Psoas muscle (tissue), 8 donors: Measurements from ENCODE around the gene PPP2R1B. TPM values are rescaled to one million over a fixed set of nuclear protein-coding genes. Genes with fewer than 3 reads are reported as not detected.
A peak's percentile ranks its signal among the peaks of the same experiment; 100 is the strongest.

ENCODE experiments used
- ATAC-seq, 4 donors: fragments of 200-7000 bp; cut with Tn5 transposase; one replicate each; pipeline ENCODE4 v1.9.1; 2020; ENCODE audit warnings: moderate library complexity in 3 of 4, mild to moderate bottlenecking in 2 of 4
- DNase-seq, 2 donors: peaks; one replicate each; pipeline ENCODE4 v3.0.0-alpha.2; 2020
- H3K27ac ChIP-seq: fragments of 200-600 bp; one replicate; pipeline ENCODE4 v1.8.0; 2022
- H3K27me3 ChIP-seq, 3 donors: fragments of 200-600 bp in 1 of 3; one replicate each; pipeline versions ENCODE4 v1.6.1 to v1.8.0; 2013 to 2022; ENCODE audit warnings: low read length in 2 of 3, mild to moderate bottlenecking in 2 of 3, moderate library complexity in 1 of 3; ENCODE audit not compliant: insufficient read depth in 3 of 3
- H3K36me3 ChIP-seq, 2 donors: fragments of 200-600 bp in 1 of 2; one replicate each; pipeline versions ENCODE4 v1.6.1 to v1.8.0; 2013 to 2022; ENCODE audit warnings: low read depth in 1 of 2, mild to moderate bottlenecking in 1 of 2, moderate library complexity in 1 of 2; ENCODE audit not compliant: insufficient read depth in 1 of 2
- H3K4me1 ChIP-seq: fragments of 200-600 bp; one replicate; pipeline ENCODE4 v1.8.0; 2022
- H3K4me3 ChIP-seq: fragments of 200-600 bp; one replicate; pipeline ENCODE4 v1.8.0; 2022; ENCODE audit warnings: mild to moderate bottlenecking
- H3K9me3 ChIP-seq: fragments of 200-600 bp; one replicate; pipeline ENCODE4 v1.8.0; 2022
- CTCF ChIP-seq: fragments of 200-600 bp; IDR thresholded peaks from one replicate; pipeline ENCODE4 v1.8.0; 2022; ENCODE audit warnings: antibody characterized with exemption
- WGBS, 3 donors: extraction: QIAGEN DNeasy Blood & Tissue Kit; methylation state at CpG; one replicate each; pipeline versions ENCODE4 v1.1.6 to v1.1.7; 2013; 5-methylcytosine and 5-hydroxymethylcytosine counted together
- intact Hi-C, 2 donors: fragments of 100-400 bp; cut with DNase I; formaldehyde crosslinking; loops; one replicate each; pipeline versions ENCODE4 v1.11.0 to v1.14.2; 2022
- polyA plus RNA-seq, 3 donors: library from polyadenylated mRNA; stranded (reverse); fragments of 200-250 nt; gene quantifications; one replicate each; pipeline ENCODE4 v1.2.3, GENCODE V29; 2013
- total RNA-seq, 4 donors: library from RNA; stranded (reverse); fragmentation: NEBNext Ultra II Directional in 2 of 4; extraction: Animal tissue kit (Norgen Biotek cat#: 25700) in 2 of 4; gene quantifications; one replicate each; pipeline versions ENCODE4 v1.2.1 to v1.2.4, GENCODE V29; 2021 to 2023
- donor health status: healthy with polysubstance abuse.
- donor health status: DM: no; HTN: no; CAD: no; lungs with moderate emphysema.
- donor health status: Bipolar disorder and iron deficiency.
- donor health status: healthy.
- donor health status: DM: yes; HTN: yes; CAD: no.
- donor health status: DM: no; HTN: no; CAD: no.
- donor health status: DM: no; HTN: no; CAD: no.
- donor health status: DM: yes; HTN: yes; CAD: no.

PPP2R1B gene
- total and polyA plus RNA-seq, 7 donors = 6.6 to 18.8 (median 10.7) TPM

DNA sequence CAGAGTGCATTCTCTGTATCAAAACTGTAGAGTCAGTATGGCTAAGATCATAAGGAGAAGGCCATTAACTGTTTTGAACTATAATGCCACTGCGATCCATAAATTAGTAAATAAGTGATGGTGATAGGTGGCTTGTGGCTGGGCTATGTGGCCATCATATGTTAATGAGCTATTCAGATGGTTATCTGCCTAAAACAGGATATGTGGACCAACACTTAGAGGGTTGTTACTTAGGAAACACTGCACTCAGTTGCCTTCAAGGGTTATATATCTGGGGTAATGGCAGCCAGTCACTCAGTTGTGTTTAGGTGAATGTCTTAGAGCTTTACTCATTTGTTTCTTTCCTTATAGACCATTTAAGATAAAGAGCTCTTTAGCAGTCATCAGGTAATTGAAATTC, 66.0 kb downstream of the PPP2R1B start:
- peaks cover 42% of the 10 kb centered on the region for H3K4me1 ChIP-seq
- WGBS, 3 donors = 99 to 100% (median 100%) methylated on average over 1 of the region's 1 CpG
- H3K27me3 ChIP-seq = no peaks in the 10 kb centered on the region
- ATAC-seq (no peak), DNase-seq (no peak)
- H3K27ac ChIP-seq = no peak overlapping the region
- TF ChIP-seq CTCF = no peak
- H3K4me3 ChIP-seq = no peak overlapping the region
- no peaks in the 10 kb centered on the region for H3K9me3 ChIP-seq
- peaks cover 12 to 47% of the 10 kb centered on the region in 2 donors for H3K36me3 ChIP-seq
- intact Hi-C loops = no loop called here

GRCh38 chr11:111699579-111700156, 66.5 kb downstream of the PPP2R1B start:
- intact Hi-C loops = loop anchor here in 1 of 2 donors (10.0 kb wide), 1 partner anchor 95 kb away; the partner anchor contains the start of gene SIK2
- H3K4me1 ChIP-seq = peaks cover 45% of the 10 kb centered on the region

DNA sequence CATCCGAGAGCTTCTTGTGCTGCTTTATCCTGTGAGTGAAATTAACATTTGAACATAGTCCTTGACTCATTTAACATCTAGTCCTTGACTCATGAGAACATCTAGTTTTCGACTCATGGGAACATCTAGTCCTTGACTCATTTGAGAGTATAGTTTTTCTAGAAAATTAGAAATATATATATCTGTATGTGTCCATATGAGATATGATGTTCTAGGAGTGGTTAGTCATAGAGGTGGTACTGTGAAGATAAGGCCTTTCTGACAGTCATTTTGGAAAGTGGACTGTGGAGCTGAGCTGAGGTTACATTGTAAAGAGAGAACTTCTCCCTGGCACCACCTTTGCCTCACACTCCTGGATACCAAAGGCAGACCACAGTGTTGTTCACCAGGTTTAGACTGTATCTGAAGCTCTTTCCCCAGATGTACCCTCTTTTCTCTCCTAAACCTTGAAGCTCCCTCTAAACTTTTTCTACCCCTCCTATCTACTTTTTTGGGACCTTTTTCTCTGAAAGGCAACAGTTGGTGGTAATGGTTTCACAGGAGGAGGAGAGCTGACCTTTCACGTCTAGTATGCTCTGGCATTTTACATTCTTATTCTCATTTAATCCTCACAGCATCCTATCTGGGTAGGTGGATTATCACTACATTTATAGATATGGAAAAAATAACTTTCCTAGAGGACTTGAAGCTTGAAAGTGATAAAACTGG, 67.2 kb downstream of the PPP2R1B start:
- DNase-seq = no peak
- intact Hi-C loops = loop anchor here in 1 of 2 donors (10.0 kb wide), 1 partner anchor 94 kb away; the partner anchor contains the start of gene SIK2
- H3K4me3 ChIP-seq = no peak overlapping the region
- H3K27me3 ChIP-seq = no peaks in the 10 kb centered on the region
- H3K27ac ChIP-seq = peak overlapping the region; percentile 19
- peaks cover 46% of the 10 kb centered on the region for H3K4me1 ChIP-seq
- H3K36me3 ChIP-seq = peaks cover 7 to 35% of the 10 kb centered on the region in 2 donors
- ATAC-seq = peak in 2 of 4 donors; percentile 13 to 42
- no peak for TF ChIP-seq CTCF
- no peaks in the 10 kb centered on the region for H3K9me3 ChIP-seq
- WGBS, 3 donors = 76 to 84% (median 80%) methylated on average over 3 of the region's 3 CpGs

More at GRCh38 chr11:111699579-111700156, 66.5 kb downstream of the PPP2R1B start:
- ATAC-seq (peak in 3 of 4 donors; percentile 40 to 55 (median 48)), DNase-seq (no peak)
- 71 to 90% (median 77%) methylated on average over 1 of the region's 1 CpG for WGBS, 3 donors
- Histone ChIP-seq H3K4me3 (no peak overlapping the region), H3K27me3 (no peaks in the 10 kb centered on the region), H3K9me3 (no peaks in the 10 kb centered on the region), H3K27ac (peak overlapping the region; percentile 19), H3K36me3 (peaks cover 12 to 42% of the 10 kb centered on the region in 2 donors)
- no peak for TF ChIP-seq CTCF

- intact Hi-C loops = loop anchor here in 1 of 2 donors (10.0 kb wide), 1 partner anchor 93 kb away; the partner anchor contains the start of gene SIK2
- Histone ChIP-seq H3K4me3 (no peak overlapping the region), H3K27ac (no peak overlapping the region), H3K4me1 (peaks cover 36% of the 10 kb centered on the region), H3K9me3 (no peaks in the 10 kb centered on the region), H3K36me3 (peaks cover 0 to 25% of the 10 kb centered on the region in 2 donors), H3K27me3 (no peaks in the 10 kb centered on the region)
- TF ChIP-seq CTCF = no peak
- no peak for DNase-seq
- ATAC-seq = no peak
- 76 to 89% (median 85%) methylated on average over 1 of the region's 1 CpG for WGBS, 3 donors
Measured at GRCh38 chr11:111697933-111698371, 68.2 kb downstream of the PPP2R1B start.
